IMR-90 (cell line): Measurements from ENCODE around the gene PIR. TPM values are rescaled to one million over a fixed set of nuclear protein-coding genes. Genes with fewer than 3 reads are reported as not detected.

Source experiments
- ATAC-seq: fragments of 200-7000 bp; cut with Tn5 transposase; 2 replicates; pipeline ENCODE4 v1.9.1; 2020; ENCODE audit warnings: low read depth, mild to moderate bottlenecking, moderate library complexity
- BruUV-seq: library from RNA; stranded (reverse); fragments of 400-500 nt; replicated peaks from 2 replicates; lab custom pipeline; 2021; lab: Mats Ljungman, UMichigan
- CTCF ChIA-PET: fragments of 300-600 bp; formaldehyde crosslinking; extraction: SDS; loops from one replicate; lab custom pipeline; 2021; ENCODE audit warnings: antibody characterized with exemption; lab: Yijun Ruan, JAX
- POLR2A ChIA-PET: fragments of 300-600 bp; sonication (Branson Sonifier 250); formaldehyde crosslinking; loops from one replicate; lab custom pipeline; 2022; ENCODE audit warnings: antibody characterized with exemption; ENCODE audit not compliant: unreplicated experiment; lab: Charles Lee
- DNase-seq: peaks from one replicate; pipeline ENCODE4 v3.0.0; 2013
- H2AFZ ChIP-seq: replicated peaks from 2 replicates; pipeline ENCODE3; 2013; ENCODE audit warnings: low read length, mild to moderate bottlenecking; ENCODE audit not compliant: poor library complexity
- H2AK5ac ChIP-seq: 2 replicates; pipeline ENCODE4 v1.6.1; 2013; ENCODE audit warnings: low read depth, low read length, inconsistent platforms
- H2AK9ac ChIP-seq: replicated peaks from 2 replicates; pipeline ENCODE3; 2013; ENCODE audit warnings: mild to moderate bottlenecking, low read depth, low read length, moderate library complexity; ENCODE audit not compliant: poor library complexity
- H2BK120ac ChIP-seq: 2 replicates; pipeline ENCODE4 v1.6.1; 2013; ENCODE audit warnings: low read depth, low read length, inconsistent platforms
- H2BK15ac ChIP-seq: 3 replicates; pipeline ENCODE4 v1.6.1; 2013; ENCODE audit warnings: low read depth, low read length, inconsistent platforms
- H2BK20ac ChIP-seq: 2 replicates; pipeline ENCODE4 v1.6.1; 2013; ENCODE audit warnings: low read depth, mild to moderate bottlenecking, inconsistent platforms, low read length, moderate library complexity
- H2BK5ac ChIP-seq: 2 replicates; pipeline ENCODE4 v1.6.1; 2013; ENCODE audit warnings: mild to moderate bottlenecking, low read depth, low read length, inconsistent platforms; ENCODE audit not compliant: poor library complexity, severe bottlenecking
- H3K14ac ChIP-seq: replicated peaks from 2 replicates; pipeline ENCODE4 v1.6.1; 2013; ENCODE audit warnings: low read depth, low read length, inconsistent platforms
- H3K18ac ChIP-seq: 2 replicates; pipeline ENCODE4 v1.6.1; 2013; ENCODE audit warnings: low read depth, low read length, control low read depth
- H3K23ac ChIP-seq: 2 replicates; pipeline ENCODE4 v1.6.1; 2013; ENCODE audit warnings: low read depth, low read length, inconsistent platforms
- H3K27ac ChIP-seq: 2 replicates; pipeline ENCODE4 v1.5.1; 2013; ENCODE audit warnings: mild to moderate bottlenecking, control low read depth, low read length; ENCODE audit not compliant: insufficient read depth
- H3K27me3 ChIP-seq: 2 replicates; pipeline ENCODE4 v1.6.1; 2013; ENCODE audit warnings: low read length; ENCODE audit not compliant: control insufficient read depth, insufficient read depth
- H3K36me3 ChIP-seq: 2 replicates; pipeline ENCODE4 v1.6.1; 2013; ENCODE audit warnings: low read length, mixed read lengths; ENCODE audit not compliant: control insufficient read depth, insufficient read depth
- H3K4ac ChIP-seq: 2 replicates; pipeline ENCODE4 v1.6.1; 2013; ENCODE audit warnings: low read depth, low read length, inconsistent platforms
- H3K4me1 ChIP-seq: 2 replicates; pipeline ENCODE4 v1.6.1; 2013; ENCODE audit warnings: low read length, mixed read lengths; ENCODE audit not compliant: control insufficient read depth, insufficient read depth
- H3K4me2 ChIP-seq: 2 replicates; pipeline ENCODE4 v1.6.1; 2013; ENCODE audit warnings: low read depth, mild to moderate bottlenecking, control low read depth, low read length, moderate library complexity
- H3K4me3 ChIP-seq: 2 replicates; pipeline ENCODE4 v1.5.1; 2013; ENCODE audit warnings: low read depth, mild to moderate bottlenecking, control low read depth, low read length, moderate library complexity; ENCODE audit not compliant: insufficient read depth
- H3K56ac ChIP-seq: 2 replicates; pipeline ENCODE4 v1.6.1; 2013; ENCODE audit warnings: low read length, inconsistent platforms; ENCODE audit not compliant: insufficient read depth; ENCODE audit errors: extremely low read depth
- H3K79me1 ChIP-seq, 2 experiments: 2 replicates each; pipeline ENCODE4 v1.6.1; 2013; ENCODE audit warnings: low read length in 2 of 2, inconsistent platforms in 1 of 2, low read depth in 1 of 2
- H3K9ac ChIP-seq: 2 replicates; pipeline ENCODE4 v1.6.1; 2013; ENCODE audit warnings: low read depth, low read length, control low read depth
- H3K9me1 ChIP-seq: 2 replicates; pipeline ENCODE4 v1.6.1; 2013; ENCODE audit warnings: low read length, inconsistent platforms; ENCODE audit not compliant: insufficient read depth
- H3K9me3 ChIP-seq: 2 replicates; pipeline ENCODE4 v1.6.1; 2013; ENCODE audit warnings: low read length; ENCODE audit not compliant: control insufficient read depth, insufficient read depth
- H4K20me1 ChIP-seq: 2 replicates; pipeline ENCODE4 v1.6.1; 2013; ENCODE audit warnings: low read length, inconsistent platforms; ENCODE audit not compliant: insufficient read depth
- H4K5ac ChIP-seq: 2 replicates; pipeline ENCODE4 v1.6.1; 2013; ENCODE audit warnings: mild to moderate bottlenecking, low read depth, low read length, control low read depth
- H4K8ac ChIP-seq, 2 experiments: 2 replicates each; pipeline ENCODE4 v1.6.1; 2013; ENCODE audit warnings: low read depth in 2 of 2, low read length in 2 of 2, control low read depth in 1 of 2, inconsistent platforms in 1 of 2
- H4K91ac ChIP-seq: 2 replicates; pipeline ENCODE4 v1.6.1; 2013; ENCODE audit warnings: low read depth, low read length, inconsistent platforms; ENCODE audit not compliant: insufficient read depth
- BHLHE40 ChIP-seq: fragments of 150-350 bp; IDR thresholded peaks from 2 replicates; pipeline ENCODE4 v1.6.1; 2016; ENCODE audit warnings: mild to moderate bottlenecking, low read depth, low read length
- CEBPB ChIP-seq: IDR thresholded peaks from 2 replicates; pipeline ENCODE4 v1.6.1; 2012; ENCODE audit warnings: low read depth, low read length, improper control_type of control experiment
- CHD1 ChIP-seq: IDR thresholded peaks from 2 replicates; pipeline ENCODE4 v1.6.1; 2012; ENCODE audit warnings: low read depth, low read length, improper control_type of control experiment
- CTCF ChIP-seq: conservative IDR thresholded peaks from 2 replicates; pipeline ENCODE4 v1.5.1; 2012; ENCODE audit warnings: mild to moderate bottlenecking, low read depth, low read length, improper control_type of control experiment
- ELK1 ChIP-seq: fragments of 150-350 bp; IDR thresholded peaks from 2 replicates; pipeline ENCODE4 v1.6.1; 2016; ENCODE audit warnings: low read depth, mild to moderate bottlenecking, low read length, moderate library complexity, borderline replicate concordance
- FOS ChIP-seq: fragments of 150-350 bp; IDR thresholded peaks from 2 replicates; pipeline ENCODE4 v1.6.1; 2016; ENCODE audit warnings: low read depth, low read length
- MAFK ChIP-seq: IDR thresholded peaks from 2 replicates; pipeline ENCODE4 v1.6.1; 2012; ENCODE audit warnings: low read depth, low read length, improper control_type of control experiment
- MAZ ChIP-seq: IDR thresholded peaks from 2 replicates; pipeline ENCODE4 v1.6.1; 2012; ENCODE audit warnings: low read depth, mild to moderate bottlenecking, low read length, improper control_type of control experiment, moderate library complexity, borderline replicate concordance
- MXI1 ChIP-seq: IDR thresholded peaks from 2 replicates; pipeline ENCODE4 v1.6.1; 2012; ENCODE audit warnings: low read depth, mild to moderate bottlenecking, low read length, moderate library complexity, borderline replicate concordance
- NFE2L2 ChIP-seq: fragments of 150-350 bp; IDR thresholded peaks from 2 replicates; pipeline ENCODE4 v1.6.1; 2016; ENCODE audit warnings: low read depth, mild to moderate bottlenecking, low read length
- POLR2A ChIP-seq: IDR thresholded peaks from 2 replicates; pipeline ENCODE4 v1.6.1; 2012; ENCODE audit warnings: mild to moderate bottlenecking, low read depth, low read length
- RAD21 ChIP-seq: IDR thresholded peaks from 2 replicates; pipeline ENCODE4 v1.6.1; 2012; ENCODE audit warnings: low read length, improper control_type of control experiment
- RCOR1 ChIP-seq: IDR thresholded peaks from 2 replicates; pipeline ENCODE4 v1.6.1; 2012; ENCODE audit warnings: mild to moderate bottlenecking, low read length, improper control_type of control experiment; ENCODE audit not compliant: insufficient replicate concordance
- RFX5 ChIP-seq: IDR thresholded peaks from 2 replicates; pipeline ENCODE4 v1.8.0; 2012; ENCODE audit warnings: low read depth, mild to moderate bottlenecking, low read length, moderate library complexity
- SMC3 ChIP-seq: fragments of 150-350 bp; IDR thresholded peaks from 2 replicates; pipeline ENCODE4 v1.6.1; 2016; ENCODE audit warnings: low read depth, mild to moderate bottlenecking, antibody characterized with exemption, low read length, moderate library complexity
- USF2 ChIP-seq: fragments of 150-350 bp; IDR thresholded peaks from 2 replicates; pipeline ENCODE4 v1.6.1; 2017; ENCODE audit warnings: mild to moderate bottlenecking, antibody characterized with exemption, low read length, low read depth
- whole genome bisulfite sequencing, 2 experiments: methylation state at CpG; one replicate each; pipeline versions ENCODE4 v1.1.5 to v1.1.7; 2013; ENCODE audit warnings: missing lambda C conversion rate in 2 of 2; ENCODE audit not compliant: insufficient read length in 1 of 2; ENCODE audit errors: extremely low coverage in 2 of 2; 5-methylcytosine and 5-hydroxymethylcytosine counted together
- dilution Hi-C: fragments of 300-500 bp; cut with HindIII; formaldehyde crosslinking; loops from one replicate; pipeline ENCODE4 v1.14.3; 2018; ENCODE audit warnings: low sequenced_read_pairs; ENCODE audit not compliant: unreplicated experiment
- in situ Hi-C: fragments of 300-500 bp; cut with MboI; formaldehyde crosslinking; loops from 3 replicates; pipeline ENCODE4 v1.14.3; 2019; ENCODE audit warnings: low sequenced_read_pairs, inconsistent platforms, mixed read lengths
- intact Hi-C: fragments of 100-400 bp; cut with micrococcal nuclease; formaldehyde crosslinking; loops from 2 replicates; pipeline ENCODE4 v1.10.0; 2022
- polyA plus RNA-seq, 3 experiments: library from polyadenylated mRNA; depleted of rRNA; stranded (reverse); fragments of >200 nt; gene quantifications; 2 replicates each; pipeline ENCODE4 v1.2.3, GENCODE V29; 2012; ENCODE audit warnings: low replicate concordance in 1 of 3
- total RNA-seq: library from RNA; depleted of rRNA; stranded (reverse); fragments of >200 nt; gene quantifications from 2 replicates; pipeline ENCODE4 v1.2.3, GENCODE V29; 2012

The PIR gene
- total and polyA plus RNA-seq, 2 of the 4 experiments (the other 2 are of a cell fraction): 5.7 to 8.7 TPM

GRCh38 chrX:15349046-15349445, 144.1 kb downstream of the PIR start:
- no peak overlapping the region for H3K18ac ChIP-seq
- WGBS, 2 experiments: 40% methylated on average over 1 of the region's 2 CpGs; no CpG with 5 or more reads in 1 of the 2 experiments
- H2AFZ ChIP-seq: no peak overlapping the region
- no peak overlapping the region for H2BK120ac ChIP-seq
- no peaks in the 10 kb centered on the region for H3K4me1 ChIP-seq
- no peak overlapping the region for H3K9ac ChIP-seq
- ChIA-PET CTCF (interaction anchor here (0.5 to 2.5 kb wide), 9 partner anchors 9 to 119 kb away, joined by 3 to 17 read pairs (median 4); no protein-coding TSS in a partner anchor), POLR2A (no interaction called here)
- H3K4me3 ChIP-seq: no peak overlapping the region
- H4K5ac ChIP-seq: no peak overlapping the region
- in situ Hi-C loops: loop anchor here (5.0 to 10.0 kb wide), 2 partner anchors 118 to 216 kb away; no protein-coding TSS in a partner anchor
- no peak overlapping the region for H2BK5ac ChIP-seq
- ATAC-seq: peak; percentile 90
- no peaks in the 10 kb centered on the region for H3K36me3 ChIP-seq
- no peak overlapping the region for H2BK15ac ChIP-seq
- H2AK5ac ChIP-seq: no peak overlapping the region
- no peaks in the 10 kb centered on the region for H3K79me1 ChIP-seq
- H2BK20ac ChIP-seq: no peak overlapping the region
- no TSS peak for BruUV-seq
- intact Hi-C loops: loop anchor here (1.0 to 10.0 kb wide), 3 partner anchors 119 to 326 kb away; no protein-coding TSS in a partner anchor
- H3K4ac ChIP-seq: no peak overlapping the region
- no peak overlapping the region for H4K8ac ChIP-seq
- H4K91ac ChIP-seq: no peak overlapping the region
- no peak overlapping the region for H3K4me2 ChIP-seq
- dilution Hi-C loops: no loop called here
- DNase-seq: peak; percentile 73
- TF ChIP-seq FOS (no peak), CEBPB (no peak), NFE2L2 (no peak), CHD1 (no peak), MAFK (no peak), RAD21 (peak; percentile 77), MXI1 (no peak), ELK1 (no peak), USF2 (no peak), SMC3 (peak; percentile 73), BHLHE40 (no peak), CTCF (peak; percentile 66), POLR2A (no peak), RFX5 (no peak), RCOR1 (no peak), MAZ (no peak)
- no peak overlapping the region for H3K14ac ChIP-seq
- H2AK9ac ChIP-seq: no peak overlapping the region
- no peak overlapping the region for H3K27ac ChIP-seq
- peaks cover 4% of the 10 kb centered on the region; the same call in 1 of the 2 replicates for H3K27me3 ChIP-seq
- H3K9me3 ChIP-seq: no peaks in the 10 kb centered on the region
- no peak overlapping the region for H3K56ac ChIP-seq
- H3K23ac ChIP-seq: no peak overlapping the region
- H4K20me1 ChIP-seq: no peaks in the 10 kb centered on the region
- H3K9me1 ChIP-seq: no peaks in the 10 kb centered on the region
